SK-N-SH (cell line): ENCODE results near the gene HSDL1.

Experiments
- FOXJ3 ChIP-seq: sonication (generic); formaldehyde crosslinking; IDR thresholded peaks from 2 replicates; pipeline ENCODE4 v1.5.1; 2020; ENCODE audit warnings: mild to moderate bottlenecking, missing genetic modification reagents
- FOXM1 ChIP-seq: IDR thresholded peaks from 2 replicates; pipeline ENCODE4 v1.4.0; 2012; ENCODE audit warnings: low read depth, mild to moderate bottlenecking
- MAX ChIP-seq: IDR thresholded peaks from 2 replicates; pipeline ENCODE4 v1.4.0; 2012; ENCODE audit warnings: low read depth
- PBX3 ChIP-seq: IDR thresholded peaks from 2 replicates; pipeline ENCODE4; 2012
- SIN3A ChIP-seq: IDR thresholded peaks from 2 replicates; pipeline ENCODE4 v1.6.1; 2012; ENCODE audit warnings: low read depth, mild to moderate bottlenecking, low read length, moderate library complexity, borderline replicate concordance
- TAF1 ChIP-seq: IDR thresholded peaks from 2 replicates; pipeline ENCODE4 v1.6.1; 2012; ENCODE audit warnings: low read depth, mild to moderate bottlenecking, low read length, moderate library complexity, borderline replicate concordance
- TF ChIP-seq, protein P1 (sequence below): fragments of 200-600 bp; sonication (generic); IDR thresholded peaks from 2 replicates; pipeline ENCODE4 v1.6.1; 2017; ENCODE audit warnings: antibody characterized with exemption, mild to moderate bottlenecking, moderate library complexity

DNA sequence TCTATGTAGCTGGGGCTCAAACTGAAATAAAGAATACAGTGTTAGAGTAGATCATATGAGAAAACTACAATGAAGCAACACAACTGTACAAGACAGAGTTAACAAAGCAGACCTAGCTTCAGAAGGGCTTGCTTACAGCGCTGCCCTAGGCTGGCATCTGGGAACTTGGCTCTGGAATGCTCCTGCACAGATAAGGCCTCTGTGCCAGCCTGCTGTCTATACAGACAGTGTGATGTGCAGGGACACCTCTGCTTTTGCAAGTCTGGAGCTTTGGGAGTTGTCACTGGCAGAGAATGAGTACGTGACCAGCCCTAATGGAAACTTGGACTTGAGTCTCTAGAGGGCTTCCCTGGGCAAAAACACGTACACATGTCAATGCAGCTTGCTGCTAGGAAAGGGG lies 70.3 kb downstream of the HSDL1 start:
- TF ChIP-seq, protein P1, sequence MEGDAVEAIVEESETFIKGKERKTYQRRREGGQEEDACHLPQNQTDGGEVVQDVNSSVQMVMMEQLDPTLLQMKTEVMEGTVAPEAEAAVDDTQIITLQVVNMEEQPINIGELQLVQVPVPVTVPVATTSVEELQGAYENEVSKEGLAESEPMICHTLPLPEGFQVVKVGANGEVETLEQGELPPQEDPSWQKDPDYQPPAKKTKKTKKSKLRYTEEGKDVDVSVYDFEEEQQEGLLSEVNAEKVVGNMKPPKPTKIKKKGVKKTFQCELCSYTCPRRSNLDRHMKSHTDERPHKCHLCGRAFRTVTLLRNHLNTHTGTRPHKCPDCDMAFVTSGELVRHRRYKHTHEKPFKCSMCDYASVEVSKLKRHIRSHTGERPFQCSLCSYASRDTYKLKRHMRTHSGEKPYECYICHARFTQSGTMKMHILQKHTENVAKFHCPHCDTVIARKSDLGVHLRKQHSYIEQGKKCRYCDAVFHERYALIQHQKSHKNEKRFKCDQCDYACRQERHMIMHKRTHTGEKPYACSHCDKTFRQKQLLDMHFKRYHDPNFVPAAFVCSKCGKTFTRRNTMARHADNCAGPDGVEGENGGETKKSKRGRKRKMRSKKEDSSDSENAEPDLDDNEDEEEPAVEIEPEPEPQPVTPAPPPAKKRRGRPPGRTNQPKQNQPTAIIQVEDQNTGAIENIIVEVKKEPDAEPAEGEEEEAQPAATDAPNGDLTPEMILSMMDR, result no peak
- TF ChIP-seq SIN3A (no peak), FOXM1 (no peak), PBX3 (no peak), FOXJ3 (no peak), TAF1 (no peak), MAX (no peak)
